B cell (primary cell): Measurements from ENCODE around the gene DHRS11. TPM values are rescaled to one million over a fixed set of nuclear protein-coding genes. Genes with fewer than 3 reads are reported as not detected.
A peak's percentile ranks its signal among the peaks of the same experiment; 100 is the strongest.

ENCODE experiments used
- ATAC-seq: fragments of 200-7000 bp; cut with Tn5 transposase; one replicate; pipeline ENCODE4 v1.10.0; 2021; ENCODE audit warnings: low read depth, mild to moderate bottlenecking, moderate number of reproducible peaks, moderate library complexity
- CTCF ChIA-PET: fragments of 350-600 bp; sonication (Branson Sonifier 250); formaldehyde crosslinking; loops from one replicate; lab custom pipeline; 2021; ENCODE audit warnings: antibody characterized with exemption, inconsistent platforms; lab: Charles Lee
- POLR2A ChIA-PET: fragments of 350-600 bp; sonication (Branson Sonifier 250); formaldehyde crosslinking; loops from one replicate; lab custom pipeline; 2021; ENCODE audit warnings: antibody characterized with exemption; lab: Charles Lee
- DNase-seq: peaks from one replicate; pipeline ENCODE4 v3.0.0; 2013
- H2AFZ ChIP-seq: 2 replicates; pipeline ENCODE4 v1.6.1; 2012; ENCODE audit warnings: mild to moderate bottlenecking, low read depth, low read length; ENCODE audit not compliant: insufficient read depth, poor library complexity, severe bottlenecking
- H3K27ac ChIP-seq, 2 donors: 1 replicate in 1 of 2; 2 replicates in 1 of 2; pipeline ENCODE4 v1.5.1; 2012 to 2013; ENCODE audit warnings: low read length in 2 of 2, mild to moderate bottlenecking in 2 of 2, moderate library complexity in 1 of 2
- H3K27me3 ChIP-seq, 4 experiments: fragments of 200-600 bp in 1 of 4; sonication (generic) in 1 of 4; replicated peaks in 1 of 4; 1 replicate in 2 of 4; 2 replicates in 2 of 4; pipeline versions ENCODE4 v1.6.1 to v1.7.0; 2013 to 2016; ENCODE audit warnings: low read length in 3 of 4, mild to moderate bottlenecking in 2 of 4, mixed read lengths in 1 of 4, moderate library complexity in 1 of 4; ENCODE audit not compliant: insufficient read depth in 4 of 4, control insufficient read depth in 3 of 4; ENCODE audit errors: control extremely low read depth in 1 of 4
- H3K36me3 ChIP-seq, 2 experiments: replicated peaks in 1 of 2; 1 replicate in 1 of 2; 2 replicates in 1 of 2; pipeline versions ENCODE4 v1.6.1 to v1.7.1; 2013; ENCODE audit warnings: low read length in 1 of 2; ENCODE audit not compliant: insufficient read depth in 2 of 2, control insufficient read depth in 1 of 2; ENCODE audit errors: control extremely low read depth in 1 of 2, extremely low read depth in 1 of 2
- H3K4me1 ChIP-seq, 2 donors: fragments of 200-600 bp in 1 of 2; sonication (generic) in 1 of 2; 1 replicate in 1 of 2; 2 replicates in 1 of 2; pipeline versions ENCODE4 v1.5.1 to v1.6.1; 2013 to 2017; ENCODE audit warnings: low read length in 2 of 2; ENCODE audit not compliant: control insufficient read depth in 2 of 2, insufficient read depth in 2 of 2
- H3K4me2 ChIP-seq: replicated peaks from 2 replicates; pipeline ENCODE3; 2012; ENCODE audit warnings: mild to moderate bottlenecking, low read depth, low read length; ENCODE audit not compliant: poor library complexity, severe bottlenecking
- H3K4me3 ChIP-seq, 5 experiments: fragments of 200-600 bp in 1 of 5; sonication (generic) in 1 of 5; 1 replicate in 3 of 5; 2 replicates in 2 of 5; pipeline versions ENCODE4 v1.5.1 to v1.7.0; 2011 to 2016; ENCODE audit warnings: low read length in 4 of 5, mild to moderate bottlenecking in 4 of 5, low read depth in 2 of 5, control low read depth in 1 of 5, moderate library complexity in 1 of 5; ENCODE audit not compliant: insufficient read depth in 1 of 5; ENCODE audit errors: control extremely low read depth in 1 of 5, extremely low read depth in 1 of 5
- H3K79me2 ChIP-seq: fragments of 200-600 bp; sonication (generic); one replicate; pipeline ENCODE4 v1.6.0; 2016; ENCODE audit warnings: low read length; ENCODE audit not compliant: control insufficient read depth, insufficient read depth
- H3K9ac ChIP-seq: fragments of 200-600 bp; sonication (generic); 2 replicates; pipeline ENCODE4 v1.6.1; 2017; ENCODE audit warnings: mild to moderate bottlenecking, low read length, moderate library complexity
- H3K9me3 ChIP-seq, 3 donors: one replicate each; pipeline versions ENCODE4 v1.6.1 to v1.7.1; 2013; ENCODE audit warnings: low read length in 2 of 3; ENCODE audit not compliant: control insufficient read depth in 2 of 3, insufficient read depth in 1 of 3; ENCODE audit errors: control extremely low read depth in 1 of 3
- H4K20me1 ChIP-seq: 2 replicates; pipeline ENCODE4 v1.6.0; 2012; ENCODE audit warnings: mild to moderate bottlenecking, low read length; ENCODE audit not compliant: insufficient read depth, control insufficient read depth, poor library complexity, severe bottlenecking
- H3K27ac Mint-ChIP-seq: one replicate; pipeline ENCODE4 v1.8.0; 2021; ENCODE audit warnings: mixed read lengths
- H3K27me3 Mint-ChIP-seq: one replicate; pipeline ENCODE4 v1.8.0; 2021; ENCODE audit warnings: mixed read lengths
- H3K4me1 Mint-ChIP-seq: one replicate; pipeline ENCODE4 v1.8.0; 2021; ENCODE audit warnings: mixed read lengths
- H3K4me3 Mint-ChIP-seq: one replicate; pipeline ENCODE4 v1.8.0; 2021; ENCODE audit warnings: mixed read lengths
- H3K9me3 Mint-ChIP-seq: one replicate; pipeline ENCODE4 v1.8.0; 2022; ENCODE audit warnings: mixed read lengths; ENCODE audit not compliant: insufficient read depth
- CTCF ChIP-seq: fragments of 200-600 bp; IDR thresholded peaks from one replicate; pipeline ENCODE4 v1.8.0; 2022; ENCODE audit warnings: antibody characterized with exemption, mild to moderate bottlenecking
- EZH2 ChIP-seq: IDR thresholded peaks from 2 replicates; pipeline ENCODE4 v1.6.1; 2012; ENCODE audit warnings: borderline replicate concordance, low read depth, mild to moderate bottlenecking, moderate library complexity, low read length; ENCODE audit not compliant: insufficient read depth, poor library complexity, severe bottlenecking
- WGBS: methylation state at CpG from one replicate; pipeline ENCODE4 v1.1.5; 2013; ENCODE audit warnings: missing lambda C conversion rate; ENCODE audit not compliant: insufficient coverage; 5-methylcytosine and 5-hydroxymethylcytosine counted together
- intact Hi-C: fragments of 100-400 bp; cut with micrococcal nuclease; formaldehyde crosslinking; loops from one replicate; pipeline ENCODE4 v1.10.0; 2022
- polyA plus RNA-seq: library from polyadenylated mRNA; depleted of rRNA; stranded (reverse); fragments of >200 nt; gene quantifications from 2 replicates; pipeline ENCODE4 v1.2.3, GENCODE V29; 2012
- total RNA-seq, 2 donors: library from RNA; stranded (reverse); fragments of 120-200 nt in 1 of 2; gene quantifications; 1 replicate in 1 of 2; 2 replicates in 1 of 2; pipeline versions ENCODE4 v1.2.3 to v1.2.4, GENCODE V29; 2013 to 2022

The DHRS11 gene
- total and polyA plus RNA-seq, 2 donors (not counting 1 experiment from before 2014, with no cell fraction given): 4.3 to 8.2 TPM

GRCh38 chr17:36550491-36551417 is 40.9 kb upstream of the DHRS11 start:
- WGBS: 53% methylated on average over 8 of the region's 8 CpGs
- peaks cover 74% of the 10 kb centered on the region for H3K4me1 Mint-ChIP-seq
- H3K27ac ChIP-seq: peak overlapping the region; percentile 45 to 53
- DNase-seq (peak; percentile 75), ATAC-seq (peak; percentile 53)
- no peaks in the 10 kb centered on the region for H3K27me3 ChIP-seq
- POLR2A ChIA-PET: interaction anchor here (0.6 kb wide), 1 partner anchor 403 kb away, joined by 6 read pairs; no protein-coding TSS in a partner anchor
- peaks cover 60 to 61% of the 10 kb centered on the region in 2 donors for H3K4me1 ChIP-seq
- H3K4me3 Mint-ChIP-seq: peak overlapping the region; percentile 61
- no peaks in the 10 kb centered on the region for H3K9me3 ChIP-seq
- H2AFZ ChIP-seq: no peak overlapping the region
- H3K4me3 ChIP-seq: peak overlapping the region in 1 of 5 experiments; percentile 20
- peak overlapping the region; percentile 10 for H3K9ac ChIP-seq
- intact Hi-C loops: loop anchor here (2.0 kb wide), 1 partner anchor 16 kb away; the partner anchor contains the start of genes MYO19 and PIGW
- no peaks in the 10 kb centered on the region for H3K9me3 Mint-ChIP-seq
- peak overlapping the region; percentile 74 for H3K27ac Mint-ChIP-seq
- H3K79me2 ChIP-seq: peaks cover 94% of the 10 kb centered on the region
- CTCF ChIA-PET: no interaction called here
- H3K4me2 ChIP-seq: peak overlapping the region; percentile 62
- peaks cover 99% of the 10 kb centered on the region for H4K20me1 ChIP-seq
- peaks cover 3 to 11% of the 10 kb centered on the region in 2 experiments for H3K36me3 ChIP-seq
- TF ChIP-seq CTCF (no peak), EZH2 (no peak)
- H3K27me3 Mint-ChIP-seq: no peaks in the 10 kb centered on the region

GRCh38 chr17:36553459-36553858 is 38.2 kb upstream of the DHRS11 start:
- H3K9me3 ChIP-seq: no peaks in the 10 kb centered on the region
- ATAC-seq: no peak
- intact Hi-C loops: no loop called here
- no peak for TF ChIP-seq CTCF
- no peak for TF ChIP-seq EZH2
- H3K27me3 ChIP-seq: no peaks in the 10 kb centered on the region
- ChIA-PET POLR2A (no interaction called here), CTCF (no interaction called here)
- peaks cover 60% of the 10 kb centered on the region for H3K4me1 Mint-ChIP-seq
- peaks cover 93% of the 10 kb centered on the region for H3K79me2 ChIP-seq
- no peak overlapping the region for H3K4me3 ChIP-seq
- H3K9ac ChIP-seq: no peak overlapping the region
- peaks cover 98% of the 10 kb centered on the region for H4K20me1 ChIP-seq
- H3K4me2 ChIP-seq: no peak overlapping the region
- H3K4me3 Mint-ChIP-seq: no peak overlapping the region
- 29% methylated on average over 1 of the region's 3 CpGs for WGBS
- H3K9me3 Mint-ChIP-seq: no peaks in the 10 kb centered on the region
- peaks cover 6 to 26% of the 10 kb centered on the region in 2 experiments for H3K36me3 ChIP-seq
- H3K27me3 Mint-ChIP-seq: no peaks in the 10 kb centered on the region
- H3K27ac Mint-ChIP-seq: no peak overlapping the region
- H2AFZ ChIP-seq: no peak overlapping the region
- DNase-seq: no peak
- peaks cover 41 to 44% of the 10 kb centered on the region in 2 donors for H3K4me1 ChIP-seq
- H3K27ac ChIP-seq: no peak overlapping the region
